HG03097 (cell line): Measurements from ENCODE around the gene LRCOL1.

Experiments used
- ATAC-seq: cut with Tn5 transposase; IDR thresholded peaks from one replicate; pipeline ENCODE4 v1.9.1; 2021; ENCODE audit not compliant: unreplicated experiment, low FRiP score

Gene LRCOL1

DNA sequence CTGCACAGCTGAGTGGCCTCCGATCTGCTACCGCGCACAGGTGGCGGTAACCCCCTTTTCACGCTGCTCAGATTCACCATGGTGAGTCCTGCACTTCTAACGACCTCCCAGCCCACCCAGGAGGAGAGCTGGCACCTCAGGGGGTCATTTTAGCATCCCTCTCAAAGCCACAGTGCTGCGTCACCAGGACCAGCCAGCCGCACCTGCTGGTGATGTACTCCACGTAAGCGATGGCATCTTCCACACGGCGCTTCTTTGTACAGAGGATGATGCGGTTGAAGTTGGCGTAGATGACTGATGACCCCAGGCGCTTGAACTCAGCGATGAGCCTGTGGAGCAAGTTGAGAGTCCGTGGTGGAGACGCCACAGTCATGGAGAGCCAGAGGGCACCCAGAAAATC, 27.4 kb upstream of the LRCOL1 start:
- ATAC-seq, result no peak

- ATAC-seq, result no peak
These were observed 24.9 kb upstream of the LRCOL1 start for GRCh38 chr12:132635076-132635955.

DNA sequence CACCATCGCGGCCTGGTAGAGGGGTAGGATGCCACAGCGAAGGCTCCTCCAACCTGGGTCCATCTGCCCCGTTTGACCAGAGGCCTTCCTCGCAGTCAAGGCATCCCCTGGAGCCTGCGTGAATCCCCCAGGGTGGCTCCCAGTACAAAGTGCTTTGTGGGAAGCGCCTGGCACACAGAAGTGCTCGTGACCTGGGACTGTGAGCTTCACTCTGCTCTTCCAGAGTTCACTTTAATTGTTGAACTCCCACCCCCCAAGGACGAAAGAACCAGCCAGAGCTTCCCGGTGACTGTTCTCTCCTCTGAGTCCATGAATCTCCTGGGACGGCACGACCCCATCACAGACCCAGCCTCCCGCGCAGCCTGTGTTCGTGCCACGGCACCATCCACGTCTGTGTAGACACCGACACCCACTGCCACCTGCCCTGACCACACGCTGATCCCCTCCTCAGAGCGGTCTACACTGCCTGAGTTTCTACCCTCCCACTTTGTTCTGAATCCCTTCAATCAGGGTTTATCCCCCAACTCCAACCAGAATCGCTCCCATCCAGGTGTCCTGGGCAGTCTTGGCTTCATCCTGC, 24.1 kb upstream of the LRCOL1 start:
- ATAC-seq, result no peak

- no peak for ATAC-seq
These were observed 23.5 kb upstream of the LRCOL1 start for GRCh38 chr12:132633901-132634300.

DNA sequence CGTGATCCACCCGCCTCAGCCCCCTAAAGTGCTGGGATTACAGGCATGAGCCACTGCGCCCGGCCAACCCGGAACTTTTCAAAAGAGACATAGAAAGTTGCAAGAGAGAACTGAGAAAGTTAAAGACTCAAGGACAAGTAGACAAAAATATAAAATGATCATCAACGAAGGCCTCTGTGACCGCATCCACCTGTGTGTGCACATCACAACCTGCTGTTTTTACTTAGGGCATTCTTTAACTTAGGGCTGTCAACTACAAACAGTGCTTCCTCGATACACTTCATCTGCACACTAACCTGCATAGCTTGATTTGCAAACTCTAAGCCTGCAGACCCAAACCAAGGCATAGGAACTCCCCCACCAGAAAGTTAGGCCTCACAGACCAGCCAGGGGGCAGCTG, 23.0 kb upstream of the LRCOL1 start:
- no peak for ATAC-seq

DNA sequence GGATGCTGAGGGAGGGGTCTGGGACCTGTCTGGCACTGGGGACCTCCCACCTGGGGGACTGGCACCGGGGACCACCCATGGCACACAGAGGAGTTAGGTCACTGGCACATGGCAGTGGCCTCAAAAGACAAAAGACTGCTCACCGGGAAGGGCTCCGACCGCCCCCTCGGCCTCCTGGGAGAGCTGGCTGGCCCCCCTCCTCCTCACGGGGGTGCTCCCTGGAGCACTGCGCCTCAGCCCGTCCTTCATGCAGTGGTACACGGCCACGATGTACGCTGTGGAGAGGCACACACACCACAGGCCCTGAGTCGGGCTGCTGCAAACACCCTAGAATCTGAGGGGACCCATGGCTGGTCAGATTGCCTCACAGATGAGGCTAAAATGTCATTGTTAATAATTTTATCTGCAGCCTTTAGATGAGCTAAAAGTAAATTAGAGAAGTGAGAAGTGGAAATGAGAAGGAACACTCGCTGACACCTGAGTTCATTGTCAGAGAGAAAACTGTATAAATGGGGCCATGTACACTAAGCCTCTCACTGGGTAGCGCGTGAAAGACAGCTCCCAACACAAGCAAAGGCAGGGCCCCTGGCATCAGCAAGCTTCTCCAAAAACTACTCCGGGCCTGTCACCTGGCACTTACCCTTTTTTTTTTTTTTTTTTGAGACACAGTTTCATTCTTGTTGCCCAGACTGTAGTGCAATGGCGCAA, 22.3 kb upstream of the LRCOL1 start:
- no peak for ATAC-seq

DNA sequence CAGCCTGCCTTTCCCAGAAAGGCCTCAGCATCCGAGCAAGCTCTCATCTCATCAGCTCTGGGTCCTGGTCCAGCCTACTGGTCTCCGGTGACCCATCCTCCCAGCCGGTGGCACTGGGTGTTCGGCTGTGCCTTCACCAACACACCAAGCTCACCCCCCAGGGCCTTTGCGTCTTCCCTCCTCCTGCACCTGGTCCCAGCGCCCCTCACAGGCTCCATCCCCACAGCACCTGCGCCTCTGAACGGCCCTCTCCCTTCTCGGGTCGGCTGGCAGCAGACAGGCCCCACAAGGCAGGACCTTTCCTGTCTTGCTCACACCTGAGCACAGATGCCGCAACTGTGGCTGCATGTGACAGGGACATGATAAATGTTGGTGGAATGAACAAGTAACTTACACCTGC, 21.3 kb upstream of the LRCOL1 start:
- no peak for ATAC-seq

DNA sequence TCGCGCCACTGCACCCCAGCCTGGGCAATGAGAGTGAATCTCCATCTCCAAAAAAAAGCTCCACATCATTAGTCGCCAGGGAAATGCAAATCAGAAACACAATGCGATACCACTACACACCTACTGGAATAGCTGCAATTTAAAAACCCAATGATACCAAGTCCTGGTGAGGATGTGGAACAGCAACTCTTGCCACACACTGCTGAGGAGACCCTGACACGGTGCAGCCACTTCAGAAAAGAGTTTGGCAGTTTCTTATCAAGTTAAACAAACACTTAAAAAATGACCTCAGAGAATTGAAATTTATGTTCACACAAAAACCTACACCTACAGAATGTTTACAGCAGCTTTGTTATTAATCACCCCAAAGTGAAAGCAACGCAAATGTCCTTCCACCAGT, 20.3 kb upstream of the LRCOL1 start:
- no peak for ATAC-seq

GRCh38 chr12:132629330-132629729, 18.9 kb upstream of the LRCOL1 start:
- ATAC-seq, result no peak

DNA sequence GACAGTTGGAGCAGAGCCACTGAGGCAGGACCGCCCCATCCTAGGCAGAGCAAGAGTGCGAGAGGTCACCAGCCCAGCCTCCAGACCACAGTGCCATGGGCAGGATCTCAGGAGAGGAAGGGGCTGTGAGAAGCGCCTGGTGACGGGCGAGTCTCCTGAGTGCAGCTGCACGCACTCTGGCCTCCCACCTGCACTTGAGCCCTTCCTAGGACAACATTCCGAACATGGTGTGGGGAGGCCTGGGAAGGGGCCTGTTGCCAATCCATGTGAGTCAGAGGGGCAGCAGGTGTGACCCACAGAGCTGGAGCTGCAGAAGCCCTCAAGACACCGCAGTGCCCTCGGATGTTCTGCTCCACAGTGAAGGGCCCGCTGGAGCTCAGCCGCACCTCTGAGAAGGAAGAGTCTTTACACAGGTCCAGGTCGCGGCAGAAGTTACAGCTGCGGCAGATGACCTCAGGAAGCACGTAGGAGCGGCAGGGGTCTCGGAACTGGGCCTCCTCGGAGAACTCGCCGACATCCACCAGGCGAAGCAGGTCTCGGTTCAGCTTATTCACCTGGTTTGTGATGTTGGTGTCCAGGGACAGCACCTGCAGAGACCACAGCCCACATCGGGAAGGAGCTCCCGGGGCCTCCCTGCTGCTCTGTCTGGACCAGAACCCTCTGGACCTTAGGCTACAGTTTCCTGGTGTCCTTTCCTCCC, 15.5 kb upstream of the LRCOL1 start:
- ATAC-seq, result no peak

DNA sequence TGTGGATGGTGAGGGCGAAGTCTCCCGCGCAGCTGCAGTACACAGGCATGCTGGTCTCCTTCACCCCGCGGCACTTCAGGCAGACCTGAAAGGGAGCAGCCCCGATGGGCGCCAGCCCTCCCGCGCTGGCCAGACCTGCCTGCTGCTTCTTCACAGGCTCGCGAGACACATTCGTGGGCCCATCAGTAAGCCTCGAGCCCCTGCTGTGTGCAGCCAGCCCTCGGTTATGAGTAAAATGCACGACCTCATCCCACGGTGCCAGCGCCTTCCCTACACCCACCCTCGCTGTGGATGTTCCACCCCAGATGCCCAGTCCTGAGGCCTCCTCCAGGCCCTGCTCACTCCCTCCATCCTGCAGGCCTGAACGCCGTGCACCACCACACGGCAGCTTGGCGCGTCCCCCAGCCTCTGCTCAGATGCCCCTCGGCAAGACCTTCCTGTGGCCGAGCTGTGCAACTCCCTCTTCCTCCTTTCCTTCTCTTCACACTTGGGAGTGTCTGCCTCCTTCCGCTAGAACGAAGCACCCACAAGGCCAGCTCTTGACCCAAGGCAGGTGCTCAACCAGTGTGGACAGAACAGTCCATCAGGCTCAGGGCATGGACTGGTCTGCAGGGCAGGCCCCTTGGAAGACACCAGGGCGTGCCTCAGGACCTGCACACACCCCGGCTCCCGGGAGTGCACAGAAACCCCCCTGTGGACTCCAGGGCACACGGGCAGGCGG, 14.7 kb upstream of the LRCOL1 start:
- no peak for ATAC-seq

- ATAC-seq, result no peak
These were observed 13.9 kb upstream of the LRCOL1 start for GRCh38 chr12:132624186-132624855.

GRCh38 chr12:132623072-132623869, 12.9 kb upstream of the LRCOL1 start:
- no peak for ATAC-seq

DNA sequence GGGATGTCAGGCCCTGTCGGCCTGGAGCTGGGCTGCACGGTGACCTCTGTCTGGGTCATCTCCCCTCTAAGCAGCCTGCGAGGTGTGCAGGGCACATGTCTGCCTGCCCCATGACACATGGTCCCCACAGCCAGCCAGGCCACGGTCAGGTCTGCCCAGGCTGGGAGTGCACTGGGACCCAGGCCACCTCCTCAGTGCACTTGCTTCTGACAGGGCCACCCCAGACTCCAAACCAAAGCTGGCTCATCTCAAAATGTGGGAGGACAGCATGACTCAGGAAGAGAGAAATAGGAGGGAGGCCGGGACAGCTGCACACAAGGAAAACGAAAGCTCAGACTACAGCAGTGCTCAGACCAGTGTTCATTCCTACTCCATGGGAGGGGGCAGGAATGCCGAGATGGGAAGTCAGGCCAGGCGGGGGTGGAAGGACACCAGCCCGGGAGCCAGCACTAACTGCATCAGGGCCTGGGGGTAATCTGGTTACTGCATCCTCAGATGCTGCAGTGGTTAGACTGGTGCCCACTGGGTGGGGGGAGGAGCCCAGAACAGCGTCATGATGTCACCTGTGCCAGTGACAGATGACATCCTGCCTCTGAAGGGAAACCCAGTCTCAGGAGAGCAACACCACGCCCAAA, 12.2 kb upstream of the LRCOL1 start:
- ATAC-seq, result no peak

GRCh38 chr12:132621657-132622435, 11.5 kb upstream of the LRCOL1 start:
- no peak for ATAC-seq

GRCh38 chr12:132620899-132621656, 10.7 kb upstream of the LRCOL1 start:
- no peak for ATAC-seq
